ENCODE measurements around the gene NRN1. TPM values are rescaled to one million over a fixed set of nuclear protein-coding genes. Genes with fewer than 3 reads are reported as not detected.

Gene NRN1
- total and polyA plus RNA-seq, 12 donors: 1.1 to 13.6 (median 5.4) TPM

DNA sequence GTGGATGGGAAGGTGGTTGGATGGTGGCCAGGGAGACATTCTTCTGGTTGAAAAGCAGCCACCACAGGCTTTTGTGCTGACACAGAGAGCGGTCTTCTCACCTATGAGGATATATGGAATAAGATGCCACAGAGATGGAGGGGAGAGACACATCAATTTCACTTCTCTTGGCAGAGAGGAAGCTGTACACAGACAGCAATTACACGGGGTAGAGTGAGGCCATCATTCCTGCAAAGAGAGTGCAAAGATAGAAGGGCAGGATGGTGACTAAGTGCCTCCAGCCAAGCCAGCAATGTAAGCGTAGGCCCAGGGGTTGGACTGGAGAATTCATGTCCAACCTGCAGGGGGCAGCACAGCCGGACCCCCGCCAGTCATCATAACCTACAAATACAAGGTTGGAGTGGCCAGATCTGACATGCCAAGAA is 56.4 kb downstream of the NRN1 start:
- intact Hi-C loops (cut with DNase I): no loop called here
- WGBS, 4 donors: 49 to 65% (median 60%) methylated on average over 5 of the region's 5 CpGs

More for the DNA sequence above, 56.4 kb downstream of the NRN1 start:
- H3K4me3 ChIP-seq: no peak overlapping the region
- DNase-seq: peak in 3 of 7 donors; percentile 9 to 56 (median 27)
- no peaks in the 10 kb centered on the region for H3K4me1 ChIP-seq (replicated peaks in 1 of 2)
- no peak overlapping the region for H3K27ac ChIP-seq
- H3K36me3 ChIP-seq (replicated peaks in 1 of 2): no peaks in the 10 kb centered on the region
- no peak for TF ChIP-seq POLR2A (IDR thresholded peaks at IDR 0.05)
- peak in 3 of 6 experiments; percentile 24 to 39 (median 35) for TF ChIP-seq CTCF (IDR thresholded peaks at IDR 0.05)
- H3K9me3 ChIP-seq (replicated peaks in 1 of 3): no peaks in the 10 kb centered on the region
- no peaks in the 10 kb centered on the region for H3K27me3 ChIP-seq

Data from adrenal gland (tissue), 12 donors.